Stimulated activated naive CD4-positive, alpha-beta T cell (primary cell): ENCODE data around the gene GAS7.

Source experiments
- DNase-seq, 6 experiments: peaks; one replicate each; lab custom pipeline; 2025; lab: John Stamatoyannopoulos, UW

GAS7 gene

GRCh38 chr17:9912121-9913099, 286.0 kb downstream of the GAS7 start:
- DNase-seq = no peak

GRCh38 chr17:9911089-9911488, 287.3 kb downstream of the GAS7 start:
- no peak for DNase-seq

GRCh38 chr17:9908649-9909042, 289.8 kb downstream of the GAS7 start:
- DNase-seq = no peak

- no peak for DNase-seq
These were observed 290.3 kb downstream of the GAS7 start for GRCh38 chr17:9907883-9908648.

GRCh38 chr17:9907131-9907530, 291.3 kb downstream of the GAS7 start:
- DNase-seq = no peak

GRCh38 chr17:9906616-9907015, 291.8 kb downstream of the GAS7 start:
- no peak for DNase-seq

- DNase-seq = no peak
These were observed 292.5 kb downstream of the GAS7 start for GRCh38 chr17:9905902-9906301.

- DNase-seq = no peak
These were observed 293.4 kb downstream of the GAS7 start, which contains the start of gene RCVRN for GRCh38 chr17:9905078-9905415. TSS of gene RCVRN (minus strand) at chr17:9905271. CDS start at chr17:9905180, 91 bp downstream.

- DNase-seq = no peak
These were observed 293.9 kb downstream of the GAS7 start for GRCh38 chr17:9904277-9905077.

GRCh38 chr17:9902120-9902519, 296.3 kb downstream of the GAS7 start:
- DNase-seq = no peak

- DNase-seq = no peak
These were observed 297.6 kb downstream of the GAS7 start for GRCh38 chr17:9900784-9901183.

GRCh38 chr17:9900044-9900594, 298.3 kb downstream of the GAS7 start:
- DNase-seq = no peak

- no peak for DNase-seq
These were observed 298.9 kb downstream of the GAS7 start for GRCh38 chr17:9899280-9900043.

GRCh38 chr17:9898812-9899211, 299.6 kb downstream of the GAS7 start:
- DNase-seq = no peak

- no peak for DNase-seq
These were observed 300.9 kb downstream of the GAS7 start for GRCh38 chr17:9897372-9897968.

- DNase-seq = no peak
These were observed 302.5 kb downstream of the GAS7 start for GRCh38 chr17:9895923-9896322.

GRCh38 chr17:9894231-9894630, 304.2 kb downstream of the GAS7 start:
- no peak for DNase-seq

GRCh38 chr17:9893411-9894012, 304.9 kb downstream of the GAS7 start:
- no peak for DNase-seq

- no peak for DNase-seq
These were observed 308.3 kb downstream of the GAS7 start for GRCh38 chr17:9890124-9890523.

GRCh38 chr17:9887508-9887907, 310.9 kb downstream of the GAS7 start:
- no peak for DNase-seq
